Naive B cell (primary cell): ENCODE results near the gene PTPRG. TPM values are rescaled to one million over a fixed set of nuclear protein-coding genes. Genes with fewer than 3 reads are reported as not detected.

Experiments
- ATAC-seq, 2 donors: fragments of 150-1000 bp; cut with Tn5 transposase; 2 replicates each; pipeline ENCODE4 v1.10.0; 2021; ENCODE audit warnings: low read depth in 2 of 2, mild to moderate bottlenecking in 2 of 2, moderate library complexity in 2 of 2
- DNase-seq: peaks from one replicate; pipeline ENCODE4 v3.0.0; 2022
- H3K27ac Mint-ChIP-seq, 6 donors: one replicate each; pipeline ENCODE4 v1.8.0; 2020 to 2022; ENCODE audit warnings: mild to moderate bottlenecking in 6 of 6, mixed read lengths in 6 of 6, moderate library complexity in 5 of 6, inconsistent platforms in 2 of 6
- H3K27me3 Mint-ChIP-seq, 3 donors: one replicate each; pipeline ENCODE4 v1.8.0; 2021 to 2022; ENCODE audit warnings: mixed read lengths in 3 of 3, mild to moderate bottlenecking in 1 of 3
- H3K36me3 Mint-ChIP-seq, 2 donors: one replicate each; pipeline ENCODE4 v1.8.0; 2020 to 2022; ENCODE audit warnings: mixed read lengths in 2 of 2, inconsistent platforms in 1 of 2, mild to moderate bottlenecking in 1 of 2
- H3K4me1 Mint-ChIP-seq, 3 donors: one replicate each; pipeline ENCODE4 v1.8.0; 2020 to 2022; ENCODE audit warnings: mixed read lengths in 3 of 3, inconsistent platforms in 1 of 3, mild to moderate bottlenecking in 1 of 3, moderate library complexity in 1 of 3
- H3K4me3 Mint-ChIP-seq, 8 donors: one replicate each; pipeline ENCODE4 v1.8.0; 2020 to 2022; ENCODE audit warnings: mild to moderate bottlenecking in 8 of 8, mixed read lengths in 8 of 8, moderate library complexity in 8 of 8, inconsistent platforms in 2 of 8
- H3K9me3 Mint-ChIP-seq, 7 donors: one replicate each; pipeline ENCODE4 v1.8.0; 2020 to 2022; ENCODE audit warnings: mixed read lengths in 7 of 7, mild to moderate bottlenecking in 5 of 7, inconsistent platforms in 2 of 7, moderate library complexity in 1 of 7
- polyA plus RNA-seq, 6 donors: library from polyadenylated mRNA; unstranded; fragments of 300-500 nt; fragmentation: Illumina TruSeq; gene quantifications; one replicate each; pipeline ENCODE4 v1.2.3, GENCODE V29; 2021; ENCODE audit warnings: low read depth in 6 of 6

Gene PTPRG
- polyA plus RNA-seq, 6 donors from 2014 or later, result 0.05 to 0.20 (median 0.10) TPM; not detected in 1

- H3K4me3 Mint-ChIP-seq, result no peak overlapping the region
- H3K36me3 Mint-ChIP-seq, result no peaks in the 10 kb centered on the region
- ATAC-seq (no peak), DNase-seq (no peak)
- no peaks in the 10 kb centered on the region for H3K27me3 Mint-ChIP-seq
- H3K27ac Mint-ChIP-seq, result no peak overlapping the region
- H3K9me3 Mint-ChIP-seq, result peaks cover 0 to 9% (median 2%) of the 10 kb centered on the region in 7 donors
- H3K4me1 Mint-ChIP-seq, result no peaks in the 10 kb centered on the region
Observed at GRCh38 chr3:61582287-61582686, 20.9 kb downstream of the PTPRG start.

- ATAC-seq, result no peak
- Mint-ChIP-seq H3K36me3 (no peaks in the 10 kb centered on the region), H3K9me3 (peaks cover 0 to 7% (median 2%) of the 10 kb centered on the region in 7 donors), H3K4me3 (no peak overlapping the region), H3K27ac (no peak overlapping the region), H3K4me1 (no peaks in the 10 kb centered on the region), H3K27me3 (no peaks in the 10 kb centered on the region)
- DNase-seq, result no peak
Observed at GRCh38 chr3:61582846-61583245, 21.5 kb downstream of the PTPRG start.

- Mint-ChIP-seq H3K4me1 (no peaks in the 10 kb centered on the region), H3K4me3 (no peak overlapping the region), H3K36me3 (no peaks in the 10 kb centered on the region), H3K27me3 (no peaks in the 10 kb centered on the region), H3K9me3 (peaks cover 0 to 7% (median 2%) of the 10 kb centered on the region in 7 donors), H3K27ac (no peak overlapping the region)
- DNase-seq (no peak), ATAC-seq (no peak)
Observed at GRCh38 chr3:61583890-61584875, 22.8 kb downstream of the PTPRG start.

- Mint-ChIP-seq H3K9me3 (peaks cover 0 to 7% (median 2%) of the 10 kb centered on the region in 7 donors), H3K36me3 (no peaks in the 10 kb centered on the region), H3K4me3 (no peak overlapping the region), H3K27ac (no peak overlapping the region), H3K4me1 (no peaks in the 10 kb centered on the region), H3K27me3 (no peaks in the 10 kb centered on the region)
- no peak for ATAC-seq
- no peak for DNase-seq
Observed at GRCh38 chr3:61589856-61590255, 28.5 kb downstream of the PTPRG start.

GRCh38 chr3:61591300-61591699 lies 29.9 kb downstream of the PTPRG start:
- peaks cover 0 to 7% (median 2%) of the 10 kb centered on the region in 7 donors for H3K9me3 Mint-ChIP-seq
- no peak overlapping the region for H3K4me3 Mint-ChIP-seq
- no peaks in the 10 kb centered on the region for H3K27me3 Mint-ChIP-seq
- H3K4me1 Mint-ChIP-seq, result no peaks in the 10 kb centered on the region
- H3K36me3 Mint-ChIP-seq, result no peaks in the 10 kb centered on the region
- ATAC-seq, result no peak
- no peak overlapping the region for H3K27ac Mint-ChIP-seq
- no peak for DNase-seq

- no peaks in the 10 kb centered on the region for H3K27me3 Mint-ChIP-seq
- no peak overlapping the region for H3K27ac Mint-ChIP-seq
- no peaks in the 10 kb centered on the region for H3K4me1 Mint-ChIP-seq
- DNase-seq (no peak), ATAC-seq (no peak)
- peaks cover 0 to 7% (median 2%) of the 10 kb centered on the region in 7 donors for H3K9me3 Mint-ChIP-seq
- no peaks in the 10 kb centered on the region for H3K36me3 Mint-ChIP-seq
- H3K4me3 Mint-ChIP-seq, result no peak overlapping the region
Observed at GRCh38 chr3:61593446-61594029, 32.2 kb downstream of the PTPRG start.

- Mint-ChIP-seq H3K27ac (no peak overlapping the region), H3K4me3 (no peak overlapping the region), H3K9me3 (peaks cover 0 to 5% (median 4%) of the 10 kb centered on the region in 7 donors), H3K27me3 (peaks cover 0 to 4% (median 0%) of the 10 kb centered on the region in 3 donors), H3K36me3 (no peaks in the 10 kb centered on the region), H3K4me1 (no peaks in the 10 kb centered on the region)
- ATAC-seq (no peak), DNase-seq (no peak)
Observed at GRCh38 chr3:61594144-61594963, 33.0 kb downstream of the PTPRG start.

GRCh38 chr3:61594964-61595285 lies 33.6 kb downstream of the PTPRG start:
- Mint-ChIP-seq H3K4me1 (no peaks in the 10 kb centered on the region), H3K4me3 (no peak overlapping the region), H3K9me3 (peaks cover 0 to 4% (median 2%) of the 10 kb centered on the region in 7 donors), H3K36me3 (no peaks in the 10 kb centered on the region), H3K27me3 (peaks cover 0 to 4% (median 0%) of the 10 kb centered on the region in 3 donors), H3K27ac (no peak overlapping the region)
- no peak for ATAC-seq
- no peak for DNase-seq

- no peak for DNase-seq
- peaks cover 0 to 4% (median 2%) of the 10 kb centered on the region in 7 donors for H3K9me3 Mint-ChIP-seq
- no peaks in the 10 kb centered on the region for H3K36me3 Mint-ChIP-seq
- no peak for ATAC-seq
- peaks cover 0 to 4% (median 0%) of the 10 kb centered on the region in 3 donors for H3K27me3 Mint-ChIP-seq
- no peak overlapping the region for H3K27ac Mint-ChIP-seq
- H3K4me3 Mint-ChIP-seq, result no peak overlapping the region
- no peaks in the 10 kb centered on the region for H3K4me1 Mint-ChIP-seq
Observed at GRCh38 chr3:61595288-61595687, 33.9 kb downstream of the PTPRG start.

GRCh38 chr3:61595826-61596225 lies 34.5 kb downstream of the PTPRG start:
- Mint-ChIP-seq H3K4me3 (no peak overlapping the region), H3K36me3 (no peaks in the 10 kb centered on the region), H3K27ac (no peak overlapping the region), H3K4me1 (no peaks in the 10 kb centered on the region), H3K27me3 (peaks cover 0 to 4% (median 0%) of the 10 kb centered on the region in 3 donors), H3K9me3 (peaks cover 0 to 4% (median 2%) of the 10 kb centered on the region in 7 donors)
- ATAC-seq (no peak), DNase-seq (no peak)

GRCh38 chr3:61597906-61598305 lies 36.5 kb downstream of the PTPRG start:
- DNase-seq (no peak), ATAC-seq (no peak)
- Mint-ChIP-seq H3K27me3 (peaks cover 0 to 7% (median 6%) of the 10 kb centered on the region in 3 donors), H3K9me3 (peaks cover 0 to 4% (median 2%) of the 10 kb centered on the region in 7 donors), H3K4me3 (no peak overlapping the region), H3K36me3 (no peaks in the 10 kb centered on the region), H3K27ac (no peak overlapping the region), H3K4me1 (no peaks in the 10 kb centered on the region)

GRCh38 chr3:61600195-61600594 lies 38.8 kb downstream of the PTPRG start:
- ATAC-seq, result no peak
- H3K4me3 Mint-ChIP-seq, result no peak overlapping the region
- no peak overlapping the region for H3K27ac Mint-ChIP-seq
- no peaks in the 10 kb centered on the region for H3K4me1 Mint-ChIP-seq
- no peaks in the 10 kb centered on the region for H3K36me3 Mint-ChIP-seq
- H3K9me3 Mint-ChIP-seq, result peaks cover 0 to 8% (median 3%) of the 10 kb centered on the region in 7 donors
- peaks cover 0 to 7% (median 6%) of the 10 kb centered on the region in 3 donors for H3K27me3 Mint-ChIP-seq
- DNase-seq, result no peak

GRCh38 chr3:61601831-61602230 lies 40.5 kb downstream of the PTPRG start:
- peaks cover 0 to 7% (median 6%) of the 10 kb centered on the region in 3 donors for H3K27me3 Mint-ChIP-seq
- ATAC-seq, result no peak

More at GRCh38 chr3:61601831-61602230, 40.5 kb downstream of the PTPRG start:
- H3K9me3 Mint-ChIP-seq, result peaks cover 0 to 8% (median 3%) of the 10 kb centered on the region in 7 donors
- no peak for DNase-seq
- H3K27ac Mint-ChIP-seq, result no peak overlapping the region
- no peaks in the 10 kb centered on the region for H3K36me3 Mint-ChIP-seq
- no peak overlapping the region for H3K4me3 Mint-ChIP-seq
- no peaks in the 10 kb centered on the region for H3K4me1 Mint-ChIP-seq
